ENCODE measurements around the gene PDGFC. TPM values are rescaled to one million over a fixed set of nuclear protein-coding genes. Genes with fewer than 3 reads are reported as not detected.
"Not testable (repeated sequence)": the region's sequence is repeated elsewhere in the genome, so short reads cannot be mapped to it uniquely, and the experiment has no call there.

PDGFC gene
- total and polyA plus RNA-seq, 2 donors (not counting 3 experiments of a cell fraction or from before 2014, with no cell fraction given) = 2.7 to 5.3 TPM

DNA sequence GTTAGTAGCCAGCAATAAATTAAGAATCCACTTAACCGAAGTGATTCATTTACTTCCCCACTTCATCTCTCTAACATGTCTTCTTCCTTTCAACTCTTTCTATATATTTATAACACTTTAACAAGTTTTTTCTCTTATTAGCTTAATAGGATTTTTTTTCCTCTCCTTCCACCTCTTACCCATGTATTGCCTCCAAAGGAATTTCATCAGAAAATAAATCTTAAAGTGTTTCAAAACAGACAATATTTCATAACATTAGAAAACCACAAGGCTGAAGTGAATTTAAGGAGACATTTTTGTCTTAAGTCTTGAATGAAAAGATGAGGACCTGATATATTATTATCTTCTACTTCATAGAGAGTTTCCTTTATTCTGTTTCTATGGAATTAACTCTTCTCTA, 101.5 kb downstream of the PDGFC start:
- intact Hi-C loops (cut with micrococcal nuclease) = no loop called here
- H3K4me1 ChIP-seq (ENCODE audit: control insufficient read depth, extremely low read depth, insufficient read depth, low read length) = no peaks in the 10 kb centered on the region

DNA sequence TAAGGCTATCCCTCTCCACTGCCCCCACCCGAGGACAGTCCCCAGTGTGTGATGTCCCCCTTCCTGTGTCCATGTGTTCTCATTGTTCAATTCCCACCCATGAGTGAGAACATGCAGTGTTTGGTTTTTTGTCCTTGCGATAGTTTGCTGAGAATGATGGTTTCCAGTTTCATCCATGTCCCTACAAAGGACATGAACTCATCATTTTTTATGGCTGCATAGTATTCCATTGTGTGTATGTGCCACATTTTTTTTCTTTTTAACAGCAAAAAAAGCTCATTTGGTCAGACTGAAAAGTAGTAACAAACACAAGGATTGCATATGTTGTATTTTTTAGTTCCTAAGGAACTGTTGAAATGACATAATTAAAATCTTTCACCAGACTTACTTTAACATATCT, 105.5 kb downstream of the PDGFC start:
- BruUV-seq (replicated peaks); H3K9me1 ChIP-seq (replicated peaks; ENCODE audit: control insufficient read depth, extremely low read depth, insufficient read depth, low read length); H3K27me3 ChIP-seq (ENCODE audit: control insufficient read depth in 2 of 2, insufficient read depth in 2 of 2, low read length in 2 of 2); POLR2A ChIA-PET; H3K4me2 ChIP-seq (ENCODE audit: insufficient read depth, low read length); CTCF ChIA-PET; H3K36me3 ChIP-seq (ENCODE audit: control insufficient read depth in 2 of 2, extremely low read depth in 1 of 2, insufficient read depth in 2 of 2, low read length in 2 of 2); DNase-seq (ENCODE audit: low read depth, low spot score); intact Hi-C loops (cut with micrococcal nuclease); H4K20me1 ChIP-seq (replicated peaks; ENCODE audit: control insufficient read depth, extremely low read depth, insufficient read depth, low read length); H3K27ac ChIP-seq (ENCODE audit: insufficient read depth, low read depth, low read length); dilution Hi-C loops (cut with MboI; ENCODE audit: extremely low pct_ligation_motif_present, low sequenced_read_pairs); FAIRE-seq; H3K4me3 ChIP-seq (replicated peaks in 1 of 3; ENCODE audit: insufficient read depth in 1 of 3, low read depth in 1 of 3, low read length in 3 of 3); H2AFZ ChIP-seq (ENCODE audit: low read depth, low read length); H3K9me3 ChIP-seq (replicated peaks; ENCODE audit: control insufficient read depth, insufficient read depth, low read length); H3K4me1 ChIP-seq (ENCODE audit: control insufficient read depth, extremely low read depth, insufficient read depth, low read length); H3K9ac ChIP-seq (replicated peaks; ENCODE audit: extremely low read depth, insufficient read depth, low read length); H3K79me2 ChIP-seq (ENCODE audit: control insufficient read depth, insufficient read depth, low read length): not testable (repeated sequence)

More for the DNA sequence above, 101.5 kb downstream of the PDGFC start:
- no peaks in the 10 kb centered on the region for H3K36me3 ChIP-seq (ENCODE audit: control insufficient read depth in 2 of 2, extremely low read depth in 1 of 2, insufficient read depth in 2 of 2, low read length in 2 of 2)
- H3K9me3 ChIP-seq (replicated peaks; ENCODE audit: control insufficient read depth, insufficient read depth, low read length) = no peaks in the 10 kb centered on the region
- H3K9me1 ChIP-seq (replicated peaks; ENCODE audit: control insufficient read depth, extremely low read depth, insufficient read depth, low read length) = no peaks in the 10 kb centered on the region
- DNase-seq (ENCODE audit: low read depth, low spot score) (no peak), FAIRE-seq (no peak)
- H4K20me1 ChIP-seq (replicated peaks; ENCODE audit: control insufficient read depth, extremely low read depth, insufficient read depth, low read length) = no peaks in the 10 kb centered on the region
- no peak overlapping the region for H3K4me3 ChIP-seq (replicated peaks in 1 of 3; ENCODE audit: insufficient read depth in 1 of 3, low read depth in 1 of 3, low read length in 3 of 3)
- TF ChIP-seq POLR2A (IDR thresholded peaks at IDR 0.05; ENCODE audit: low read depth, low read length) (no peak), EZH2 (IDR thresholded peaks at IDR 0.05; ENCODE audit: borderline replicate concordance, low read depth, low read length, severe bottlenecking) (no peak), MYC (IDR thresholded peaks at IDR 0.05; ENCODE audit: low read depth, low read length) (no peak), JUN (IDR thresholded peaks at IDR 0.05; ENCODE audit: borderline replicate concordance, insufficient read depth, insufficient read length, low read depth) (no peak), POLR2AphosphoS5 (IDR thresholded peaks at IDR 0.05; ENCODE audit: insufficient read depth, low read depth, low read length) (no peak), FOS (IDR thresholded peaks at IDR 0.05; ENCODE audit: borderline replicate concordance, insufficient read depth, low read length) (no peak), GATA2 (IDR thresholded peaks at IDR 0.05; ENCODE audit: insufficient read depth, insufficient read length, low read depth, low read length) (no peak), CTCF (IDR thresholded peaks at IDR 0.05; ENCODE audit: extremely low read depth in 1 of 2, insufficient read depth in 1 of 2, low read depth in 1 of 2, low read length in 2 of 2) (no peak)
- TF ChIP-seq, protein P1, sequence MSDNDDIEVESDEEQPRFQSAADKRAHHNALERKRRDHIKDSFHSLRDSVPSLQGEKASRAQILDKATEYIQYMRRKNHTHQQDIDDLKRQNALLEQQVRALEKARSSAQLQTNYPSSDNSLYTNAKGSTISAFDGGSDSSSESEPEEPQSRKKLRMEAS (IDR thresholded peaks at IDR 0.05; ENCODE audit: insufficient read depth, insufficient read length) = no peak
- no peak overlapping the region for H3K27ac ChIP-seq (ENCODE audit: insufficient read depth, low read depth, low read length)
- CTCF ChIA-PET = interaction anchor here (1.2 kb wide), 1 partner anchor 99 kb away, joined by 3 read pairs; no protein-coding TSS in a partner anchor
- no peaks in the 10 kb centered on the region for H3K79me2 ChIP-seq (ENCODE audit: control insufficient read depth, insufficient read depth, low read length)
- H3K4me2 ChIP-seq (ENCODE audit: insufficient read depth, low read length) = no peak overlapping the region
- POLR2A ChIA-PET = no interaction called here
- dilution Hi-C loops (cut with MboI; ENCODE audit: extremely low pct_ligation_motif_present, low sequenced_read_pairs) = no loop called here
- H3K9ac ChIP-seq (replicated peaks; ENCODE audit: extremely low read depth, insufficient read depth, low read length) = no peak overlapping the region
- H2AFZ ChIP-seq (ENCODE audit: low read depth, low read length) = no peak overlapping the region
- H3K27me3 ChIP-seq (ENCODE audit: control insufficient read depth in 2 of 2, insufficient read depth in 2 of 2, low read length in 2 of 2) = no peaks in the 10 kb centered on the region
- no TSS peak for BruUV-seq (replicated peaks)

Measured in endothelial cell of umbilical vein (primary cell).